ENCODE data around the gene FXYD6.
"Not testable (repeated sequence)": the region's sequence is repeated elsewhere in the genome, so short reads cannot be mapped to it uniquely, and the experiment has no call there.

FXYD6 gene

GRCh38 chr11:117868815-117869561 lies 7.5 kb downstream of the FXYD6 start:
- no peak for DNase-seq

- DNase-seq = no peak
These were observed 8.4 kb downstream of the FXYD6 start for GRCh38 chr11:117868088-117868487.

GRCh38 chr11:117866526-117866925 lies 9.9 kb downstream of the FXYD6 start:
- no peak for DNase-seq

- DNase-seq = not testable (repeated sequence)
These were observed 10.9 kb downstream of the FXYD6 start for GRCh38 chr11:117865546-117865945.

- no peak for DNase-seq
These were observed 13.1 kb downstream of the FXYD6 start for GRCh38 chr11:117863383-117863782.

- no peak for DNase-seq
These were observed 13.7 kb downstream of the FXYD6 start for GRCh38 chr11:117862753-117863152.

- DNase-seq = no peak
These were observed 14.3 kb downstream of the FXYD6 start for GRCh38 chr11:117862019-117862725.

- DNase-seq = no peak
These were observed 15.1 kb downstream of the FXYD6 start for GRCh38 chr11:117861151-117862018.

GRCh38 chr11:117860139-117860538 lies 16.3 kb downstream of the FXYD6 start:
- DNase-seq = no peak

GRCh38 chr11:117859488-117860112 lies 16.9 kb downstream of the FXYD6 start:
- no peak for DNase-seq

- no peak for DNase-seq
These were observed 17.4 kb downstream of the FXYD6 start for GRCh38 chr11:117859061-117859460.

- no peak for DNase-seq
These were observed 18.6 kb downstream of the FXYD6 start for GRCh38 chr11:117857734-117858414.

- DNase-seq = no peak
These were observed 20.4 kb downstream of the FXYD6 start for GRCh38 chr11:117855912-117856651.

- DNase-seq = no peak
These were observed 21.1 kb downstream of the FXYD6 start for GRCh38 chr11:117855186-117855845.

GRCh38 chr11:117852309-117852708 lies 24.1 kb downstream of the FXYD6 start:
- DNase-seq = no peak

- DNase-seq = no peak
These were observed 24.6 kb downstream of the FXYD6 start for GRCh38 chr11:117851852-117852251.

- no peak for DNase-seq
These were observed 25.4 kb downstream of the FXYD6 start for GRCh38 chr11:117851106-117851505.

GRCh38 chr11:117849781-117850414 lies 26.6 kb downstream of the FXYD6 start:
- DNase-seq = no peak

- DNase-seq = peak; percentile 83
These were observed 32.6 kb downstream of the FXYD6 start for GRCh38 chr11:117843666-117844484.
